Stimulated activated CD8-positive, alpha-beta memory T cell treated with anti-CD3 and anti-CD28 coated beads, Interleukin-2, amount 100 ng/mL, for 48 hours (primary cell): ENCODE results near the gene OR8D1.

Experiments
- DNase-seq, 2 donors: peaks; one replicate each; pipeline ENCODE4 v3.0.0-alpha.2; 2020; ENCODE audit warnings: low read depth in 2 of 2

Gene OR8D1

GRCh38 chr11:124313849-124314248 is at the start of gene OR8D1:
TSS of gene OR8D1 (minus strand) at chr11:124313949. CDS start at chr11:124310766, 3,183 bp downstream.
- no peak for DNase-seq

DNA sequence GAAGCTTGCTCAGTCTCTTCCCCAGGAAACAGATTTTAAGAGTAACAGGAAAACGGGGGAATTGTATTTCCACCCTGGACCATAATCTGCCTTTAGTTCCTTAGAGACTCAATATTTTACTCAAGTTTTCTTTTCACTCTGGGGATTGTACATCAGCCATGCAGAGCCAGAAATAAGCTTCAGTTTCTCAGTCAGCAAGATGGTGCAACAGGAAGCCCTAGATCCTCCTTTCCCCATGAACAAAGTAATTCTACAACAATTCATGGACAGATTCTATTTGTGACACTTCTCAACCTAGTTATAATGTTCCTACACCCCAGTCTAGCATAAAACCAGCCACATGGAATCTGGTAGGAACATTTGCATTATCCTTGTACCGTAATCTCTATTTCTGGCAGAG is 45.8 kb upstream of the OR8D1 start:
- DNase-seq: no peak

GRCh38 chr11:124346311-124346955 is 32.7 kb upstream of the OR8D1 start:
- no peak for DNase-seq

GRCh38 chr11:124344346-124344745 is 30.6 kb upstream of the OR8D1 start:
- no peak for DNase-seq

GRCh38 chr11:124340142-124340447 is 26.3 kb upstream of the OR8D1 start:
- no peak for DNase-seq

DNA sequence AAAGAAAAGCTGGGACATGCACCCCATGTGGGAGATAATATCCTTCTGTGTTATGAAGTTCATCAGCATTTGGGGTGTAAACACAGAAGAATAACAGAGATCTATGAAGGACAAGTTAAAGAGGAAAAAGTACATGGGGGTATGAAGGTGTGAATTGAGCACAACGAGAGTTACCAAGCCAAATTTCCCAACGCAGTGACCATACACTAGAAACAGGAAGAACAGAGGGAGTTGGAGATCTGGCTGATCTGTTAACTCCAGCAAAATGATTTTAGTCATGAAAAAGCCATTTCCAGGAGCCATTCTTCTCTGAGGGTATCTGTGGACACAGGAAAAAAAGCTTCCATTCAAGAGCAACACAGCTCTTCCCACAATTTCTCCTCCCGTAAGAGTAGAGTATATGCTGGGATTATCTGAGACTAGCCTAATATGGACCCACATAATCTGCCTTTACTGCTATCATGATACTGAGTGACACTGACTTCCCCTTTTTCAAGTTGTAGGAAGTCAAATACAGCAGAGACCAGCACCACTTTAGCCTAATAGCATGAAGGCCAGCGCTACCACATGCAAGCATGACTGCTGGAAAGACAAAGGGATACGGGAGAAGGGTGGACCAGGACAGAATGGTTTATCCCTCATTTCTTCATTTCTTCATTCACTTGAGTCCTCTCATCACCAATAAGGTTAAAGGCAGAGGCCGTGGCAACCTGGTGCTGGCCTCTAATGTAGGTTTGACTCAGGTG is 25.8 kb upstream of the OR8D1 start:
- no peak for DNase-seq

DNA sequence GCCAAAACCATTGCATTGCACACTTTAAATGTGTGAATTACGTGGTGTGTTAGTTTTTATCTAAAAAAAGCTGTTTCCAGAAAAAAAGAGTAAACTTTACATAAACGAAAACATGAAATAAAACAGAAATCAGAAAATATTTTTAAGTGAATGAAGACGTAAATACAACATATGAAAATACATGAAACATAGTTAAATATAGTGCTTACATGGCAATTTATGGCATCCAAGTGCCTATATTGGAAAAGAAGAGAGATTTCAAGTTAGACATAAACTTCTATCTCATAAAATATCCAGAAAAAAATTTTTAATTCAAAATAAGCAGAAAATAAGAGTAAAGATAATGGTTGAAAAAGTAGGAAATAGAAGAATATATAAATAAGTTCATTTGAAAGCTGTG is 18.1 kb upstream of the OR8D1 start:
- DNase-seq: no peak

- no peak for DNase-seq
These were observed 16.2 kb upstream of the OR8D1 start for GRCh38 chr11:124329787-124330478.

GRCh38 chr11:124327775-124328174 is 14.0 kb upstream of the OR8D1 start:
- DNase-seq: no peak

- DNase-seq: no peak
These were observed 8.6 kb upstream of the OR8D1 start for GRCh38 chr11:124322356-124322755.

DNA sequence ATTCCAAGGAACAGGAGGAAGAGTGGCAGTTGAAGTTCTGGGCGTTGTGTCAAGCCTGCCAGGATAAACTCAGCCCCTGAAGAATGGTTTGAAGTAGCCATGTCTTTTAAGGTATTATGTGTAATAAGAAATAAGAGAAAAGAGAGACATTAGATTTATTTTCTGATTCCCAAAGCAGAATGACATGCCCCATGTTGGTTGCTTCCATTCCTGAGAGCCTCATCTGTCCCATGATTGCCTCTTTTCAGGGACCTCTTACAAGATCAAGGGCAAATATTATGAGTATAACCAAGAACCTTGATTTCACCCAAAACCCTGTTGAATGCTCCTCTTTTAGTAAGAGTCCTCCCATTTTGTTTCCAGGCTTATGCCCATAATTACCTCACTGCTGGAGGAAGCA is 6.3 kb upstream of the OR8D1 start, which contains the start of gene OR8D2:
Gene OR8D2 (minus strand): TSS at position 101 of the 400 bp plus-strand sequence. CDS start 0 bp downstream, at position 101.
- no peak for DNase-seq

- no peak for DNase-seq
These were observed 1.3 kb upstream of the OR8D1 start for GRCh38 chr11:124315052-124315451.

DNA sequence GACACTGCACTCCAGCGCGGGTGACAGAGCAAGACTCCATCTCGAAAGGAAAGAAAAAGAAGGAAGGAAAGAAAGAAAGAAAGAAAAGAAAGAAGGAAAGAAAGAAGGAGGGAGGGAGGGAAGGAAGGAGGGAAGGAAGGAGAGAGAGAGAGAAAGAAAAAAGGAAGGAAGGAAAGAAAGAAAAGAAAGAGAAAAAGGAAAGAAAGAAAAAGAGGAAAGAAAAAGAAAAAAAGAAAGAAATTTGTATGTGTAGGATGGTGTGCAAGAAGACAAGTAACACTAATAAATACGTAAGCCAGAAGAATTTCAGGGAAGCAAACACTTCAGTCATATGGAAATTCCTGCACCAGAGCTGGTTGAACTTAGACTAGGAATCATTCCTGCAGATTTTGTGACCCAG is 618 bp downstream of the OR8D1 start:
- DNase-seq: no peak

- no peak for DNase-seq
These were observed 2.1 kb downstream of the OR8D1 start for GRCh38 chr11:124311670-124312069.

DNA sequence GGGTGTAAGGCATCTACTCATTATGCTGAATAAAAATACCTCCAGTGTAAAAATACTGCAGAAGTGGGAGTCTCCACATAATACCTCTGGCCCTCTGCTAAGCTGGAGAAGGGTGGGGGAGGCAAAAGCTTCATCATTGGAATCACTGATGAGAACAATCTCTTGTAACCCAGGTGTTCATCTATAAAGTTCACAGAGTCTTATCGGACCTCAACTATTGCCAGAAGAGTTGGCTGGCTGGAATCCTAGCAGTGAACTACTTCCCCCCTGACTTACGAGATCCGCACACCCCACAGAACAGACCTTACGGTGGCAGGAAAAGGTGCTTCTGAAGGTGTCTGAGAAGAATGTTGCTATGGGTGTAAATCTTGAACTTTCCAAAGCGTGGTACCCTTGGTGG is 2.5 kb downstream of the OR8D1 start:
- no peak for DNase-seq

DNA sequence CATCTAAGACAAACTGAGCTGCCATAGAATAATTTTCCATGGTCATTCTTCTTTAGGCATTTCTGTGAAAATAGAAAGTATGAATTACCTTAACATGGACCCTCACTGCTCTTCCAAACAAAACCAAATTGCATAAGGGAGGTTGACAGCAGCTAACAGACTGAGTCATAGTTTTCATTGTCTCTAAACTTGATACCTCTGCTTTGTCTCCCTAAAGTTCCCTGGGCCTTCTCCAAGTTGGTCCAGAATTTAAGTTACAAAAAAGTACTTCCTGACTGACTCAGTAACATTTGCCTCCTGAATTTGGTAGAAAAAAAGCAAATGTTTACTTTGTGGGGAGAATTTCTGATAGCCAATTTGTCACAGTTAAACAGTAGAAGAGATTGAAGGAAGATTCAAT is 3.0 kb downstream of the OR8D1 start:
- DNase-seq: no peak

- DNase-seq: no peak
These were observed 6.7 kb downstream of the OR8D1 start for GRCh38 chr11:124307093-124307492.

DNA sequence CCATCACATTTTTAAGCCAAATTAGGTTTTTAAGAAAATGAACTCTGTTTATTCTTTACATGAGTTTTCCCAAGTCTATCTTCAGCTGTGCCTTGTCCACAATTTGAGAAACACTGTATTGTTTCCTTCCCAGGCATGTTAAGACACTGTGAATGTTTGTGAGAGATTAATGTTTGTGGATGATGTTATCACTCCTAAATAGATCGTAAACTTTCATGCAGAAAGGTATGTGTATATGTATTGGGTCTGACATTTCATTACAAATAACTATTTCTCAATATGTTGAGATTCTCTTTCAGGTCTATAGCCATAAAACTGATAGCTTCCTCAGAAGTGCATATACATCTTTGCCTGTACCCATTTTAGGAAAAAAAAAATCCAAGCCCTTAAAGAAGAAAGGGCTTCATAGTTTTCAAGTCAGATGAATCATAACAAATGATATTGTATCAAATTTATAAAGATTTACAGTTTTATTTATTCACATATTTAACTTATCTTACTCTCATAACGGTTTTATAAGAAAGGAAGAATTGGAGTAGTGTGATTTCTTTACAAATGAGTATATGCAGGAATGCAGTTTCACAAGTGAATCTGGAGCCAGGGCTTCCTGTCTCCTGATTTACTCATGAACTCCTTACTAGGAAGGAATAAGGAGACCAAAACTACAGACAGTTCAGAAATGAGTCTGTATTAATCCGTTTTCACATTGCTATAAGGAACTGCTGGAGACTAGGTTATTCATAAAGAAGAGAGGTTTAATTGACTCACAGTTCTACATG is 11.2 kb downstream of the OR8D1 start:
- no peak for DNase-seq

DNA sequence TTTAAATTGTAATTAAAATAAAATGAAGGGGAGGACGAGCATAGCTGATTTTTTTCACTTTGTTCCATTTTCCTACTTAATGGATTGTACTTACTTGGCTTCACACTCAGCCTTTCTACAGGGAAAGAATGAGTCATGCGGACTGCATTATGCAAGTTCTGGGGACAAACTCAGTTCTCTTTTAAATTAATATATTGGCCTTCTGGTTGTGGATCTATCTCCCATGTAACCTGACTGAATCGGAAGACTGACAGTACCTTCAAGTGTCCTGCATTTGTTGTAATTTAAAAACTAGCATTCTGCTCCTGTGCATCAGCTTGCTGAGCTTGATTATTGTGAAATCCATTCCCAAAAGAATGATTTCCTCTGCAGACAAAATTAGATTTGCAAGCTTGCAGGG is 12.2 kb downstream of the OR8D1 start:
- DNase-seq: no peak

GRCh38 chr11:124297921-124298320 is 15.8 kb downstream of the OR8D1 start:
- DNase-seq: no peak

DNA sequence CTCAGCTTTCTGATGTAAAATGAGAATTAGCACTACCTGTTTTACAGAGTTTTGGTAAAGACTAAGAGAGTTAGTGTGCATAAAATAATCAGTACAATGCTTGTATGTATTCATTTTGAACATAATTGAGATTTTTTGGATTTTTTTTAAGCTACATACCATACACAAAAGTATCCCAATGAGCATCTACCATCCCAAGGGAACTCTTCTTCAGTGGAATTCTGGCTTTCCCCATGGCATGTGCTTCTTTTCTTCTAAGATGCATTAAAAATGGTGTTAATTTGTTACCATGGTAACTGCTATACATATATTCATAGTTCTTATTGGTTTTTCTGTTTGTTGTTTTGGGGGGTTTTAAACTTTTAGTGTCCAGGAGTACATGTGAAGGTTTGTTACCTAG is 17.7 kb downstream of the OR8D1 start:
- DNase-seq: no peak

GRCh38 chr11:124294687-124295086 is 19.1 kb downstream of the OR8D1 start:
- no peak for DNase-seq
